ENCODE results near the gene FAM50B.

Gene FAM50B

GRCh38 chr6:3871515-3871914 lies 22.3 kb downstream of the FAM50B start:
- no peak for DNase-seq (ENCODE audit: low read depth)
- H3K4me3 ChIP-seq (ENCODE audit: control insufficient read depth, low read depth, low read length) = no peak overlapping the region
- no peak for TF ChIP-seq CTCF (IDR thresholded peaks at IDR 0.05; ENCODE audit: control insufficient read depth, insufficient read depth, low read depth, low read length, missing control alignments)

- no peak overlapping the region for H3K4me3 ChIP-seq (ENCODE audit: control insufficient read depth, low read depth, low read length)
- TF ChIP-seq CTCF (IDR thresholded peaks at IDR 0.05; ENCODE audit: control insufficient read depth, insufficient read depth, low read depth, low read length, missing control alignments) = no peak
- DNase-seq (ENCODE audit: low read depth) = no peak
These were observed 22.8 kb downstream of the FAM50B start for GRCh38 chr6:3871939-3872338.

GRCh38 chr6:3872370-3872854 lies 23.2 kb downstream of the FAM50B start:
- TF ChIP-seq CTCF (IDR thresholded peaks at IDR 0.05; ENCODE audit: control insufficient read depth, insufficient read depth, low read depth, low read length, missing control alignments) = no peak
- H3K4me3 ChIP-seq (ENCODE audit: control insufficient read depth, low read depth, low read length) = no peak overlapping the region
- DNase-seq (ENCODE audit: low read depth) = no peak

- no peak overlapping the region for H3K4me3 ChIP-seq (ENCODE audit: control insufficient read depth, low read depth, low read length)
- no peak for TF ChIP-seq CTCF (IDR thresholded peaks at IDR 0.05; ENCODE audit: control insufficient read depth, insufficient read depth, low read depth, low read length, missing control alignments)
- DNase-seq (ENCODE audit: low read depth) = no peak
These were observed 23.9 kb downstream of the FAM50B start for GRCh38 chr6:3873051-3873450.

GRCh38 chr6:3874069-3874468 lies 24.9 kb downstream of the FAM50B start:
- no peak for DNase-seq (ENCODE audit: low read depth)
- no peak for TF ChIP-seq CTCF (IDR thresholded peaks at IDR 0.05; ENCODE audit: control insufficient read depth, insufficient read depth, low read depth, low read length, missing control alignments)
- no peak overlapping the region for H3K4me3 ChIP-seq (ENCODE audit: control insufficient read depth, low read depth, low read length)

GRCh38 chr6:3875486-3875885 lies 26.3 kb downstream of the FAM50B start:
- no peak for TF ChIP-seq CTCF (IDR thresholded peaks at IDR 0.05; ENCODE audit: control insufficient read depth, insufficient read depth, low read depth, low read length, missing control alignments)
- no peak for DNase-seq (ENCODE audit: low read depth)
- H3K4me3 ChIP-seq (ENCODE audit: control insufficient read depth, low read depth, low read length) = no peak overlapping the region

GRCh38 chr6:3876101-3876500 lies 26.9 kb downstream of the FAM50B start:
- DNase-seq (ENCODE audit: low read depth) = no peak
- no peak for TF ChIP-seq CTCF (IDR thresholded peaks at IDR 0.05; ENCODE audit: control insufficient read depth, insufficient read depth, low read depth, low read length, missing control alignments)
- H3K4me3 ChIP-seq (ENCODE audit: control insufficient read depth, low read depth, low read length) = no peak overlapping the region
